Cardiac septum (tissue), 1 donor: ENCODE data around the gene GPX3. TPM values are rescaled to one million over a fixed set of nuclear protein-coding genes. Genes with fewer than 3 reads are reported as not detected.

Source experiments
- DNase-seq: peaks from one replicate; pipeline ENCODE4 v3.0.0-alpha.2; 2020; ENCODE audit warnings: low spot score
- intact Hi-C: fragments of 100-400 bp; cut with DNase I; formaldehyde crosslinking; loops from one replicate; pipeline ENCODE4 v1.14.0; 2022
- long read RNA-seq: library from polyadenylated mRNA; unstranded; transcript quantifications from one replicate; pipeline ENCODE4 v2.0.0, GENCODE V29; 2021
- total RNA-seq: library from RNA; stranded (reverse); fragmentation: NEBNext Ultra II Directional; extraction: Animal tissue kit (Norgen Biotek cat#: 25700); gene quantifications from one replicate; pipeline ENCODE4 v1.2.1, GENCODE V29; 2021
- donor health status: DM: no; HTN: no; CAD: no.

Gene GPX3, protein sequence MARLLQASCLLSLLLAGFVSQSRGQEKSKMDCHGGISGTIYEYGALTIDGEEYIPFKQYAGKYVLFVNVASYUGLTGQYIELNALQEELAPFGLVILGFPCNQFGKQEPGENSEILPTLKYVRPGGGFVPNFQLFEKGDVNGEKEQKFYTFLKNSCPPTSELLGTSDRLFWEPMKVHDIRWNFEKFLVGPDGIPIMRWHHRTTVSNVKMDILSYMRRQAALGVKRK
- 461 TPM for total RNA-seq
- long read RNA-seq, transcript GPX3-201 (5 exons, 1,636 nt) = major isoform, 614 of 739 reads
- long read RNA-seq, transcript GPX3-209 (6 exons, 1,478 nt) = minor isoform, 11 of 739 reads
- long read RNA-seq, partial matches to known transcripts = 73 of 739 reads
- long read RNA-seq, other reads (novel, unspliced or antisense) = 40 of 739 reads

DNA sequence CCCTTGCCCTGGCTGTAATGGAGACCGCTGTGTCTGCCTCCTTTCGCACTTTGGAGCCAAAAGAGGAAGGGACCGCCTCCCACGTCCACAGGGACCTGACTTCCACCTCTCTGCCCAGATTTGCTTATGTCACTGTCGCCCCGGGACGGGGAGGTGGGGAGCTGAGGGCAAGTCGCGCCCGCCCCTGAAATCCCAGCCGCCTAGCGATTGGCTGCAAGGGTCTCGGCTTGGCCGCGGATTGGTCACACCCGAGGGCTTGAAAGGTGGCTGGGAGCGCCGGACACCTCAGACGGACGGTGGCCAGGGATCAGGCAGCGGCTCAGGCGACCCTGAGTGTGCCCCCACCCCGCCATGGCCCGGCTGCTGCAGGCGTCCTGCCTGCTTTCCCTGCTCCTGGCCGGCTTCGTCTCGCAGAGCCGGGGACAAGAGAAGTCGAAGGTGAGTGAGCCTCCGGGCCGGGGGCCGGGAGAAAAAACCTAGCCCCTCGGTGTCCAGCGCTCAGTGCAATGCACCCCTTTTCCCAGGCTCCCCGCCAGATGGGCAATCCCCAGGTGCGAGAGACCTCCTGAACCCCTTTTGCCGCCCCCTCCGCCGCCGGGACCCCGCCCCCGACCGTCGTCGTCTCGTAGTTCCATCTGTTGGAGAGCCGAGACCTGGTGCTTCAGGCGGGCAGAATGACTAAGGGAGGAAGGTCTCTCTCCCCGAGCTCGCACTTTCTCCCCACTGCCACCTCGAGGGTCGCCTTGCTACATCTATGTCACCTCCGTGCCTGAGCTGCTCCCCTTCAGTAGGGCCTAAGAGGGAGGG lies at the start of gene GPX3:
Gene GPX3, plus strand, starts transcription at position 288 of the 807 bp plus-strand sequence. Its CDS starts 64 bp downstream, at position 352.
- peak; percentile 97 for DNase-seq
- intact Hi-C loops = loop anchor here (5.0 kb wide), 1 partner anchor 363 kb away; no protein-coding TSS in a partner anchor

DNA sequence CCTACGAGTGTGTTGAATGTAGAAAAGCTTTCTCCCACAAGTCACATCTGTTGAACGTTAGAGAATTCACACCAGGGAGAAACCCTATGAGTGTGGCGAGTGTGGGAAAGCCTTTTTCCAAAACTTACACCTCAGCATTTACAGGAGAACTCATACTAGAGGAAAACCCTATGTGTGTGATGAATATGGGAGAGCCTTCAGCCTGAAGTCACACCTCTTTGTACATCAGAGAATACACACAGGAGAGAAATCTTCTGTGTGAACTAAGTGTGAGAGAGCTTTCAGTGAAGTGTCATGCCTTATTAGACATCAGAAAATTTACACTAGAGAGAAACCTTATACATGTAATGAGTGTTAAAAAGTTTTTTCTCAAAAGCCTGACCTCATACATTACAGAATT lies 41.8 kb upstream of the GPX3 start:
- DNase-seq = no peak

DNA sequence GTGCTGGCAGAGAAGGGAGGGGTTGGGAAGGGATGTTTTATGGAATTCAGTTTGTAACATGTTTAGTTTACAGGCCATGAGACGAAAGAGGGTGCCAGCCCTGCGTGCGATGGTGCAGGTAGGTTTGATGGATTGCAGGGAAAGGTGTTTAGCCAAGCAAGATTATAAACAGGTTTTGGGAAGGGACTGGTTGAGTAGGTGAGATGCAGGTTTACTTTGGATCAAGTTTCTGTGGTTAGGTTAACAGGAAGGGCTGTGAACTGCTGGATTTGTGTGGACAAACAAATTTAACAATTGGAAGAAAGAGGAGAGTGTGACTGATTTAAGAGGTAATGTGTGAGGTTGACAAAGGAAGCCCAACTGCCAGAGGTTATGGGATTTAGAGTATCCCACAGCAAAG lies 32.6 kb upstream of the GPX3 start:
- no peak for DNase-seq
- intact Hi-C loops = no loop called here

More for the DNA sequence above, 41.8 kb upstream of the GPX3 start:
- intact Hi-C loops = no loop called here

DNA sequence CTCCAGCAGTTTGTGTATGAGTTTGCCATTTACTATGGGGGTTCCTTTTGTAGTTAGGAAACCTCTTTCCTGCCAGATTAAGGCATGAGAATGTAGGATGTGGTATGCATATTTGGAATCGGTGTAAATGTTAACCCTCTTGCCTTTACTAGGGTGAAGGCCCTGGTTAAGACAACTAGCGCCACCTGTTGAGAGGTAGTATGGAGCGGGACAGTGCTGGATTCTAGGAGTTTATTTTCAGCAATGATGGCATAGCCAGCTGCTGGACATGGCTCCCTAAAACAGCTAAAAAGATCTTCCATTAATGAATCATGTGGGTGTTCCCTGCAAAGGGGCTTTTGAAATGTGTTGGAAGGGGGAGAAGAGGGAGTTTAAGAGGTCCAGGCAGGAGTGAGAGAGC lies 30.7 kb upstream of the GPX3 start:
- intact Hi-C loops = no loop called here
- no peak for DNase-seq

DNA sequence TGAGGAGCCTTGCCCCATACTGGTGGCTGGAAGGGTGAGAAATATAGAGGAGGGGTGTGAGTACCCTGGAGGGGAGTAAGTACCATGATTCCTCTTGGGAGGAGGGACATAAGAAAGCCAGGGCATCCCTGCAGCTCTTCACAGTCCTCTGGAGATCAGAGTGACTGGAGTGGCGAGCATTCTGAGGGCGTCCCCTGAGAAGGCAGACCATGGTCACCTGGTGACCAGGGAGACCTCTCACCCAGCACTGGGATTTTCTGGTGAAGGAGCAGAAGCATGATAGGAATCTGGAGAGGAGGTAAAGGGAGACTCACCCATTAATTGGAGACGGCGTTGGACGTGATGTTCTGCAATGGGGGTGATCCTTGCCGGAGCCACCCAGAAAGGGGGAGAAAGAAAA lies 27.7 kb upstream of the GPX3 start:
- intact Hi-C loops = no loop called here
- DNase-seq = no peak

DNA sequence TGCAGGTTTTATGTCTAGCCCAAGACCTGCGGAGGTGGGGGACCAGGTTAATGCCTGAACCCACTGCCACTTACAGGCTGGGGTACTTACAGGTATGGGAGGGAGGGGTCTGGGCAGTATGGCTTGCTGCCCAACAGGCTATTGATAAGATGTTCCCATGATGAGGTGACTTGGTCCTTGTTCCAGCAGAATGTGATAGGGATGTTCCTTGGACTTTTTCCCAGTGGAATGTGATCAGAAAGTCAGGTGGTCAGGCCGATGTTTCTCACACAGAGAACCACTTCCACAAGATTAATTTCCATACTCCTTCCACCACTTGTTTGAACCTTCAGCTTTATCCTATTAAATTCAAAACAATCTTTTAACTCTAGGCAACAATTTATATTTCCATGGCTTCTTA lies 27.0 kb upstream of the GPX3 start:
- intact Hi-C loops = no loop called here
- DNase-seq = no peak

DNA sequence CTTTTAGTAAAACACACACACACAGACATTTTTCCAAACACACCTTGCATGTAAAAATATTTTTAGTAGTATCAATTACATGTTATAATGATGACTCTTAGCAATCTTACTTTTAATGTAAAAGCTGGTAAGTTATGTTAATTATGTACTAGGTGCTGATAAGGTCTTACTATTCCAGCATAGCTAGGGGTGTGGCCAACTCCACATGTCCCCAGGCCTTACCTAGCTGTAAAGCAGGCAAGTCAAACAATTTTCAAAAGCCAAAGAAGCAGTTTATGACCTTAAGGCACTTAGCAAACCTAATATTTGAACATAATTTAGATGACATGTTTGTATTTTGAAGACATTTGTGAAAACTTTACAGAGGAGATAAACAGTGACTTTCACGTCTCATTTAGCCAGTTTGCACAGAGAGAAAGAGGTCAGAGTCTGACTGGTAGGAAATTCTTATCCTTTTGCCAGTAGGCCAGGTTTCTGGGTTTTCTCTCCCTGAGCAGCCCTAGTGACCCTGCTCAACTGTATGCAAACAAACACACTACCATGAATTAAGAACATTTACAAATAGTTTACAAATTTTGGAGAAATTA lies 26.5 kb upstream of the GPX3 start:
- intact Hi-C loops = no loop called here

DNA sequence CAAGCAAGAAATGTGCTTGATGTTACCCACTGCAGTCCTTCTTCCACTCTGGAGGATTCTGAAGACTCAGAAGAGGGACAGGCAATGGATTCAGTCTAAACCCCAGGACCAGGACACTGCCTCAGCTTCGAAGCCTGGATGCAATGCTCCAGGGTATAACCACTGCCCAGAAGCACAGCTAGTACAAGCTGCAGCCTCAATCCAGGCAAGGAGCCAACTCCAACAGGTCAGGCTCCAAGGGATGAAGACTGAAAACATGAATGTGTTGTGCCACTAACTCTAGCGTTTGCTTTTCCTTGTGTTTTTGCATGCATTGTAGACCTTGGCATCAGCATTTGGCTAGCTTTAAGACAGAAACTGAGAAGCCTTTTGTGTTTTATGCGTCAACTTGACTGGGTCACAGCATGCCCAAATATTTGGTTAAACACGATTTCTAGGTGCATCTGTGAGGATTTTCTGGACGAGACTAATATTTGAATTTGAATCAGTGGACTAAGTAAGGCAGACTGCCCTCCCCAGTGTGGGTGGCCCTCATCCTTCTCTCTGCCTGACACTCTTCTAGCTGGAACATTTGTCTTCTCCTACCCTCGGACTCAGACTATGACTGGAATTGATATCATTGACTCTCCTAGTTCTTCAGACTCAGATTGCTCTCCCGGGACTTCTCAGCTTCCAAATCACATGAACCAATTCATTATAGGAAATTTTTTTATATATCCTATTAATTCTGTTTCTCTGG lies 20.5 kb upstream of the GPX3 start:
- intact Hi-C loops = loop anchor here (2.0 to 5.0 kb wide), 2 partner anchors 117 to 167 kb away; no protein-coding TSS in a partner anchor
- DNase-seq = no peak

More for the DNA sequence above, 26.5 kb upstream of the GPX3 start:
- no peak for DNase-seq

DNA sequence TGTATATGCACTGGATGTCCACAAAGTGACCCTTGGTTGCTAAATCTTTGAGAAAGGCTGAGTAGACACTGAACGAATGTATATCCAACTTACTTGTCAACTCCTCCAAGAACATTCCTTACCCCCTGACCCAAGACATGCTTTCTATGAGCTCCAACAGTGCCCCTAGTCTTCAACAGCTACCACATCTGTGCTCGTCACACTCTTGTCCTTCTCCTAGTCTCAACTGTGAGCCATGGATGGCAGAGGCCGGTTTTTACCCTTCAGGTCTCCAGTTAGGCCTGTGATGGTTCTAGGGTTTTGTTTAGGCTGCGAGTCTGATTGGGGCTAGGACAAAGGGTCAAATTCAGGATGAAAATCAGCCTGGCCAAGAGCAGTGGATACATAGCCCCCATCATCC lies 19.0 kb upstream of the GPX3 start:
- DNase-seq = no peak
- intact Hi-C loops = loop anchor here (2.0 to 5.0 kb wide), 2 partner anchors 115 to 166 kb away; no protein-coding TSS in a partner anchor

DNA sequence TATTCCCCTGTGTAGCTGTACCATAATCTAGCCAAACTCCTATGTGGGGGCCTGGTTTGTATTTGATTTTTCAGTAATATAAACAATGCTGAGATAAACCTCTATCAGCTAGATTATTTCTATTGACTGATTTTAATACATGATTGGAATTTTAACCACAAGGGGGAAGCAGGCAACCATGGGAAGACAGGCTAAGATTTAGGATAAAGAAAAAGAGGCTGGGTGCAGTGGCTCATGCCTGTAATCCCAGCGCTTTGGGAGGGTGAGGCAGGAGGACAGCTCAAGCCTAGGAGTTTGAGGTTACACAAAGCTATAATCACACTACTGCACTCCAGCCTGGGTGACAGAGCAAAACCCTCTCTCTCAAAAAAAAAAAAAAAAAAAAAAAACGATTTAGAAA lies 18.1 kb upstream of the GPX3 start:
- no peak for DNase-seq
- intact Hi-C loops = loop anchor here (2.0 to 5.0 kb wide), 2 partner anchors 47 to 165 kb away; no protein-coding TSS in a partner anchor

DNA sequence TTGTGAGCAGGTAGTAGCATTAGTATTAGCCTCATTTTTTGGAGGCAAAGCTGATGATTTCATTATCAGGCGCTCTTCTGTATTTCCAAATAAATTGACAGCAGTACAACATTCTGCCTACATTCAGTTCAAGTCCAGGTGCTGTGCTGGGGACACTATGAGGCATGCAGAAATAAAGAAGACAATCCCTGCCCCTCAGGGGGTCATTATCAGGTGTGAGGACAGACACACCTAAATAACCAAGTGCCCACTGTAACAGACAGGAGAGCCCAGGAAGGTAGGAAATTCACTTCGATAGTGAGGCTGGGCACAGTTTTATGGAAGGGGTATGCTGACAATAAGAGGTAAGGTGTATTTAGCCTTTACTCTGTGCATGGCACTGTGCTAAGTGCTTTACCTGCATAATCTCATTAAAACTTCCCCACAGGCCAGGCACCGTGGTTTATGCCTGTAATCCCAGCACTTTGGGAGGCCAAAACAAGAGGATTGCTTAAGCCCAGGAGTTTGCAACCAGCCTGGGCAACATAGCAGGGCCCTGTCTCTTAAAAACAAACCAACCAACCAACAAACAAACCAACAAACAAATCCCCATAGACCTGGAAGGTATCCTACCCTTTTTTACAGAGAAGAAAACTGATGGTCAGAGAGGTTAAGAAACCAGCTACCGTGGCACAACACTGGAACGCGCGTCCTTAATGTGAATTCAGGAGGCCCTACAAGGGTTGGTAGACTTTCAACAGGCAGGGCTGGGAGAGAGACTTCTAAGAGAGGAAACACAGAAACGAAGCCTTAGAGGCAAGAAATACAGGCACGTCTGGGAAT lies 17.5 kb upstream of the GPX3 start:
- DNase-seq = no peak
- intact Hi-C loops = loop anchor here (2.0 to 5.0 kb wide), 2 partner anchors 46 to 164 kb away; no protein-coding TSS in a partner anchor

DNA sequence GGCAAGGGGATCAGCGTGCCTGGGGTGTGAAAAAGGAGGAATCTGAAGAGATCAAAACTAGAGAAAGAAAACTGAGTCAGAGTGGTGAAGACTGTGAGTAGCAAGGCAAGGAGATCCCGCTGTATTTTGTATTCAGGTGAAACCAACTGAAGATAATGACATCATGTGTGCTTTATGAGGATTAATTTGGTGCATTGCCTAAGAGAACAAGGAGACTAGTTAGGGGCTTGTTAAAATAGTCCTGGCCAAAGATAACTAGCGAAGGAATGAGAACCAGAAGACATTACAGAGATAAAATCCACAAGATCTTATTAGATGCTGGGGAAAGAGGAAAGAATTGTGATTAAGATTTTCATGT lies 16.9 kb upstream of the GPX3 start:
- no peak for DNase-seq
- intact Hi-C loops = loop anchor here (2.0 to 5.0 kb wide), 2 partner anchors 45 to 164 kb away; no protein-coding TSS in a partner anchor

DNA sequence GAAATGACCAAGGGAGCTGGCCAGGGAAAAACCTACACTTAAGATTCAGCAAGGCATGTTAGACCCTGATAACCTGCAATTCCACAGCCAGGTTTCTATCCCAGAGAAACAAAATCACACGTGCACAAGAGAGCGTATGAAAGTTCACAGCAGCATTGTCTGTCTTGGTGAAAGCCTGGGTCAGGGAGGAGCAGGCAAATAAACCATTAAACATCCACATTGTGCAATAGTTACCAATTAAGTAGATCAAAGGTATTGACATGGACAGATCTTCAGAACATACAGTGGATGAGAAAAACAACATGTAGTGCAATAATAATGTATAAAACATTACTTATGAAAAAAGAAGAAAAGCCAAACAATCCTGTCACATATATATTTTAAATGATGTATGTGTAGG lies 15.9 kb upstream of the GPX3 start:
- no peak for DNase-seq
- intact Hi-C loops = loop anchor here (5.0 kb wide), 1 partner anchor 163 kb away; no protein-coding TSS in a partner anchor

DNA sequence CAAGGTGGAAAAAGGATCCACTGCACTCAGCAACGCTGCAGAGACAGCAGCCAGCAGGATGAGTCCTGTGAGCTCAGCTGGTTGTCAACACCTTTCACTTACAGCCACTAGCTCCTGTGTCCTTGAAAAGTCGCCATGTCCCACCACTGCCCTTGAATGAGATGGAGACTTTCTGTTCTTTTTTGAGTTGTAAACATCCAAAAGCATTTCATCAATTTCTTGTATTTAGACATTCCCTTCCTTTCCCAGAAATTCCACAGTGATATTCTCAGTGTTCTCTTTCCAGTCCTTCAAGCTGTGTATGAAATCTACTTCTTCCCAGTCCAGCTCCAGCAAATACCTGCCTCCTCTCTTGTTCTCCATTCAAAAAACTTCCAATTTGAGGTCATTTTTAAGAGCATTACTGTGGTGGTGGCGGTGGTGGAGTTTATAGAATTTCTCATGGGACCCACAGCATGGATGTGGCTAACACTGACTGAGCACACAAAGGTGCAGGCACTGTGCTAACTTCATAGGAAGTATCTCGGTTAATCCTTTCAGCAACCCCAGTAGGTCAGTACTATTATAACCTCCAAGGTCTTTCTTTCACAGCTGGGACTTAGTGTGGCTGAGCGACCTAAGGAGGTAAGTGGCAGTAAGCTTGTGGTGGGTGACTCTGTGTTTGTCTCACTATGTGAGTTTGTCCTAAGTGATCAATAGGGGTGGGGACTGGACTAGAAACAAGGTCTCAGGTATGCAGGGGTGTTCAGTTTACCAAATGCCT lies 15.0 kb upstream of the GPX3 start:
- intact Hi-C loops = no loop called here
- DNase-seq = no peak

DNA sequence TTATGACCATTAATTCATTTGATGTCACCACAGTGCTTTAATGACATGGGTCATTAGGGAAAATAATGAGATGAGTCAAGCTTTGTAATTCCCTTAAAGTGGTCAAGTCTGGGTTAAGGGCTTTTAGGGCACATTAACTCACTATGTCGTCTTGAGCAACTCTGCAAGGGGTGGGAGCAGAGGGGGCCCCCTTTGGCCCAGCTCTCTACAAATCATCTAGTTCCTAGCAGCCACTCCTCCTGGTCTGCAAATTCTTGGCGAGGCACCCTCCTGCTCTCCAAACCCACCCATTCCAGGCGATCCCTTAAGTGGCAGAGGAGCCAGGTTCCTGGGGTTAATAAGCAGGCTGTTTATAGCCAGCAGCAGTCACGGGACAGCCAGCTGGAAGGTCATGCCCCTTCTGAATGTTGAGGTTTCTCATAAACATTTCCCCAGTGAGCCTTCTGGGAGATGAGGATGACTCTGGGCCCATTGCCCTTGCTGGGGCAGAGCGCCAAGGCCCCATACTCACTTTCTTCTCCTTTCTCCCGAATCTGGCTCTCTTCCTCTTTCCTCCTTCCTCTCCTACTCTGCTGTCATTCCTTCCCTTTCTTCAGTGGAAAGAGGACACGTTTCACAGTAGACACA lies 14.3 kb upstream of the GPX3 start:
- intact Hi-C loops = no loop called here
- DNase-seq = no peak

DNA sequence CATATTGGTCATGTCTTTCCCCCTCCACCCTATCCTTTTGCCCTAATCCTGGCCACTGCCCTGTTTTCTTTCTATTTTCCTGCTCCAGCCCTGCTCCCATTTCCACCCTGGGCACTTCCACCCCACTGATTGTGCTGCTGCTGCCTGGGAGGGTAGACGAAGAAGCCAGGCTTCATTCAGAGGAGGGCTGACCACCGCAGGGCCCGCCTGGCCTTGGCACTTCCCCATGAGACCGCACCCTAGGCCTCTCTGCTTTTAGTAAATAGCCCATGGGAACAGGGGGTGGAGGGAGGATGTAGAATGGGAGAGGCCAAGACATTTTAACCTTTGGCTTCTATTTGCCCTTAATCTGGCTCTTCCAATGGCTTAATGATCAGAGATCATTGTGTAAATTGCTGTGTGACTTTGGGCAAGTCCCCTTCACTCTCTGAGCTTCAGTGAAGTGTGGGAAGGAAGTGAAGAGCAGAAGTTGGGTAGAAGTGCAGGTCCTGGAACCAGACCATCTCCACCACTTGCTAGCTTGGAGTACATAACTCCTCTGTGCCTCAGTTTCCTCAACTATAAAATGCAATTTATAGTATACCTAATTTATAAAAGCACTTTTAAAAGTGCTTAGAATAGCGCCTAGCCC lies 13.6 kb upstream of the GPX3 start:
- DNase-seq = no peak
- intact Hi-C loops = no loop called here
